Gastrocnemius medialis (tissue), 4 donors: Measurements from ENCODE around the gene KDM4C. TPM values are rescaled to one million over a fixed set of nuclear protein-coding genes. Genes with fewer than 3 reads are reported as not detected.

Source experiments
- ATAC-seq, 2 donors: fragments of 150-250 bp; one replicate each; pipeline ENCODE4 v1.9.1; 2016
- DNase-seq, 2 donors: peaks; one replicate each; pipeline ENCODE4 v3.0.0-alpha.2; 2019
- H3K27ac ChIP-seq, 4 donors: fragments of 200-600 bp; sonication (generic); 1 replicate in 1 of 4; 2 replicates in 3 of 4; pipeline ENCODE4 v1.5.1; 2016 to 2018; ENCODE audit warnings: mild to moderate bottlenecking in 2 of 4, moderate library complexity in 1 of 4
- H3K27me3 ChIP-seq, 3 donors: fragments of 200-600 bp; sonication (generic) in 2 of 3; 1 replicate in 1 of 3; 2 replicates in 2 of 3; pipeline versions ENCODE4 v1.5.1 to v1.6.0; 2016 to 2019; ENCODE audit warnings: mild to moderate bottlenecking in 1 of 3, moderate library complexity in 1 of 3
- H3K36me3 ChIP-seq, 2 donors: fragments of 200-600 bp; sonication (generic) in 1 of 2; one replicate each; pipeline ENCODE4 v1.5.1; 2017 to 2018
- H3K4me1 ChIP-seq, 2 donors: fragments of 200-600 bp; sonication (generic) in 1 of 2; one replicate each; pipeline ENCODE4 v1.5.1; 2016 to 2017; ENCODE audit warnings: mild to moderate bottlenecking in 2 of 2
- H3K4me3 ChIP-seq, 4 donors: fragments of 200-600 bp; sonication (generic) in 3 of 4; 1 replicate in 1 of 4; 2 replicates in 3 of 4; pipeline ENCODE4 v1.5.1; 2016 to 2019; ENCODE audit warnings: mild to moderate bottlenecking in 2 of 4
- H3K9me3 ChIP-seq, 3 donors: fragments of 200-600 bp; sonication (generic) in 2 of 3; 1 replicate in 1 of 3; 2 replicates in 2 of 3; pipeline ENCODE4 v1.5.1; 2016 to 2019
- POLR2A ChIP-seq, 2 donors: fragments of 450-650 bp; IDR thresholded peaks; one replicate each; pipeline ENCODE4 v1.6.1; 2017; ENCODE audit warnings: antibody characterized with exemption in 2 of 2, mild to moderate bottlenecking in 2 of 2, moderate library complexity in 2 of 2
- in situ Hi-C, 4 donors: fragments of 200-750 bp; cut with MboI; loops; one replicate each; pipeline versions ENCODE4 v1.15.0 to v1.8.0; 2017; ENCODE audit warnings: low sequenced_read_pairs in 4 of 4
- intact Hi-C: fragments of 100-400 bp; cut with DNase I; formaldehyde crosslinking; loops from one replicate; pipeline ENCODE4 v1.15.1; 2023; ENCODE audit warnings: low total_unique reads
- total RNA-seq, 4 donors: library from RNA; depleted of rRNA; stranded (reverse); fragments of >200 nt; gene quantifications; one replicate each; pipeline versions ENCODE4 v1.1.0 to v1.2.3, GENCODE V29; 2016
- TF ChIP-seq, protein P1 (sequence below), 5 experiments: fragments of 450-650 bp in 3 of 5; fragments of 200-600 bp in 2 of 5; sonication (generic) in 2 of 5; IDR thresholded peaks in 4 of 5; conservative IDR thresholded peaks in 1 of 5; 1 replicate in 4 of 5; 2 replicates in 1 of 5; pipeline ENCODE4 v1.5.1; 2016 to 2019; ENCODE audit warnings: antibody characterized with exemption in 5 of 5, mild to moderate bottlenecking in 3 of 5, moderate library complexity in 3 of 5

KDM4C gene
- total RNA-seq, 4 donors from 2014 or later = 7.7 to 23.3 (median 10.0) TPM

DNA sequence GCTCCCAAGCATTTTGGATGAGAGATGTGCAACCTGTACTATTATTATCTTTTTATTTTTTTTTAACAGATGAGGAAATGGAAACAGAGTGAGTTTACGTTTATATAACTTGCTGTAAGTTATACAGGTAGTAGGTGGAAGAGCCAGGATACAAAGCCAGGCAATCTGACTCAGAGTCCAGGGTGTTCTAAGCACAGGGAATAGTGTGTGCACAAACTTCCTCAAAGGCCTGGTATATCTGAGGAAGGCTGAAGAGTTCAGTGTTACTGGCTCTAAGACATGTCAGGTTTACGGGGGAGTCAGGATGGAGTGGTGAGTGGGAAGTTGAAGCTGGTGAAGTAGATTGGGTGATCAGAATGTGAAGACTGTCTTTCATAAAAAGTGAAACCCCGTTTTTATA, 353.6 kb downstream of the KDM4C start:
- in situ Hi-C loops = no loop called here
- TF ChIP-seq POLR2A (IDR thresholded peaks at IDR 0.05) = no peak
- TF ChIP-seq, protein P1, sequence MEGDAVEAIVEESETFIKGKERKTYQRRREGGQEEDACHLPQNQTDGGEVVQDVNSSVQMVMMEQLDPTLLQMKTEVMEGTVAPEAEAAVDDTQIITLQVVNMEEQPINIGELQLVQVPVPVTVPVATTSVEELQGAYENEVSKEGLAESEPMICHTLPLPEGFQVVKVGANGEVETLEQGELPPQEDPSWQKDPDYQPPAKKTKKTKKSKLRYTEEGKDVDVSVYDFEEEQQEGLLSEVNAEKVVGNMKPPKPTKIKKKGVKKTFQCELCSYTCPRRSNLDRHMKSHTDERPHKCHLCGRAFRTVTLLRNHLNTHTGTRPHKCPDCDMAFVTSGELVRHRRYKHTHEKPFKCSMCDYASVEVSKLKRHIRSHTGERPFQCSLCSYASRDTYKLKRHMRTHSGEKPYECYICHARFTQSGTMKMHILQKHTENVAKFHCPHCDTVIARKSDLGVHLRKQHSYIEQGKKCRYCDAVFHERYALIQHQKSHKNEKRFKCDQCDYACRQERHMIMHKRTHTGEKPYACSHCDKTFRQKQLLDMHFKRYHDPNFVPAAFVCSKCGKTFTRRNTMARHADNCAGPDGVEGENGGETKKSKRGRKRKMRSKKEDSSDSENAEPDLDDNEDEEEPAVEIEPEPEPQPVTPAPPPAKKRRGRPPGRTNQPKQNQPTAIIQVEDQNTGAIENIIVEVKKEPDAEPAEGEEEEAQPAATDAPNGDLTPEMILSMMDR (IDR thresholded peaks at IDR 0.05 in 4 of 5, conservative IDR thresholded peaks at IDR 0.05 in 1 of 5) = no peak
- no peak for ATAC-seq

DNA sequence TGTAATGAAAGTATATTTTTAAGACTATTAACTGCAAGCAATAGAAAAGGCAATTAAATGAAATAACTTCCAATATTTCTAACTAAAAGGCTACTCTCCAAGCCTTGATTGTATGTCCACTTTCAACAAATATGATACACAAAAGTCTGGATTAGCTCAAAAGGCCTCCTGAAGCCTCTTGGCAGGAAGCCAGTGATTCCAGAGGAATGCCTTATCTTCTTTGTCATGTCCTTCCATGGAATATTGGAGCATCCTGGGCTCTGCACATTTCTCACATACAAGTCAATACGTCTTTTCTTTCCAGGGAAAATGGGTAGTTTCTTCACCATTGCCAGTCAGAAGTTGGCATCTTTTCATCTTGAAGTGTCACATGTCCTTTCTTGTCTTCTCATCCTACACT, 357.8 kb downstream of the KDM4C start:
- in situ Hi-C loops = no loop called here

More for the DNA sequence above, 353.6 kb downstream of the KDM4C start:
- Histone ChIP-seq H3K4me1 (no peaks in the 10 kb centered on the region), H3K9me3 (no peaks in the 10 kb centered on the region), H3K36me3 (no peaks in the 10 kb centered on the region), H3K4me3 (no peak overlapping the region), H3K27me3 (no peaks in the 10 kb centered on the region), H3K27ac (no peak overlapping the region)
- no peak for DNase-seq
- intact Hi-C loops = no loop called here

DNA sequence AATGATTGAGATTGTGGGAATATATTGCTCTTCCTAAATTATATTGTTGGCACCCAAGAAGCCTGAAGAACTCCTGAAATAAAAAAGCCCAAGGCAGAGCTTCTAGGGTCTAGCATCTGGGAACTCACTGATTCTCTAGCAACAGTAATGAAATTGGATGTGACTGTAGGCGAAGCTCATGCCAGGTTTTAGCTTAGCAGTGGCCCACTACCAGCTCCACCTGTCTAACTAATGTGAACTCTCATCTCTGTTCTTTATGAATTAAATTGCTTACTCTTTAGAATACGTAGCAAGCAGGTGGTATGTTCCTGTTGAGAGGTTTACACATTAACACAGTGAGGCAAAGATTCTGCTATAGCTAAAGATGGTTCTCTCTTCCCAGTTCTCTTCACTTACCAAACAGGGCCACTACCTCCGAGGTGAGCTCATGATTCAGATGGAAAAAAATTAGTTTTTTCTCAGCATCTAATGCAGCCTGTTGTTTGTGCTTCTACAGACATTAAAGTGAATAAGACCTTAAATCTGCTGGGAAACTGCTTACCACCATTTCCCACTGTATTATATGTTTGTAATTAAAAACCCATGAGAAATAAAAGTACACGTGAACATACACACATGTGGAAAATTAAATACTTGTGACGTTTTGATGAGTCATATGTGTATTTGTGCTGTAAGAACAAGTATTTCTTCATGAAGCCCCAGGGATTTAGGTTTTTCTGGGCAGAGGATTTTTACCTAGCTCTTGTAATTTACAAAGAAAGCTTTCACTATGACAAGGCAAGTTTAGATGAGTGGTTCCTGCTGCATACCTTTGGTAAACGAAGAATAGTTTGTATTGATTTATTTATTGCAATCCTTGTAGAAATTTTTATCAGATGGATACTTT, 360.1 kb downstream of the KDM4C start:
- Histone ChIP-seq H3K36me3 (no peaks in the 10 kb centered on the region), H3K9me3 (no peaks in the 10 kb centered on the region), H3K27ac (no peak overlapping the region), H3K4me3 (no peak overlapping the region), H3K4me1 (peaks cover 12 to 19% of the 10 kb centered on the region in 2 donors), H3K27me3 (no peaks in the 10 kb centered on the region)
- intact Hi-C loops (no loop called here), in situ Hi-C loops (no loop called here)
- no peak for DNase-seq
- no peak for ATAC-seq
- no peak for TF ChIP-seq POLR2A (IDR thresholded peaks at IDR 0.05)
- TF ChIP-seq, protein P1 (IDR thresholded peaks at IDR 0.05 in 4 of 5, conservative IDR thresholded peaks at IDR 0.05 in 1 of 5) = no peak

More for the DNA sequence above, 357.8 kb downstream of the KDM4C start:
- no peak for DNase-seq
- ATAC-seq = no peak
- Histone ChIP-seq H3K9me3 (no peaks in the 10 kb centered on the region), H3K4me1 (peaks cover 12 to 19% of the 10 kb centered on the region in 2 donors), H3K4me3 (no peak overlapping the region), H3K27ac (no peak overlapping the region), H3K27me3 (no peaks in the 10 kb centered on the region), H3K36me3 (no peaks in the 10 kb centered on the region)
- intact Hi-C loops = no loop called here
- no peak for TF ChIP-seq POLR2A (IDR thresholded peaks at IDR 0.05)
- TF ChIP-seq, protein P1 (IDR thresholded peaks at IDR 0.05 in 4 of 5, conservative IDR thresholded peaks at IDR 0.05 in 1 of 5) = no peak

DNA sequence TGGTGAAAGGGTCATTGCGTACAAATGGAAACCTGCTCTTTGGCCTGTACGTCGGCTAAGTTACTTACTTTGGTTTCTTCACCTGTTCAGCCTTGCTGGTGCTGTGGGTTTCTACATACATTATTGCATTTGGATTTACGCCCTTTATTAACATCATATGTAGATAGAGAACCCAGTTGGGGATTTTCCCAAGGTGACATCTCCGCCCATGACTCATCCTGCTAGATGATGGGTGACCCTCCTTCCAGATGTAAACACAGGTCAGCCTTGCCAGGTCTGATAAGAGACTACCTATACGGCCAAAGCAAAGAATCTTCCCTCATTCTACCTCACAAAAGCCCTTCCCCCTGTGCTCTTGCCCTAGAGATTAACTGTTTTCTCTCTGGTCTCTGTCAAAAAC, 360.9 kb downstream of the KDM4C start:
- intact Hi-C loops = no loop called here
- Histone ChIP-seq H3K4me1 (peaks cover 12 to 19% of the 10 kb centered on the region in 2 donors), H3K27ac (no peak overlapping the region)

More for the DNA sequence above, 360.9 kb downstream of the KDM4C start:
- H3K27me3 ChIP-seq = no peaks in the 10 kb centered on the region
- no peak for ATAC-seq
- no peaks in the 10 kb centered on the region for H3K36me3 ChIP-seq
- H3K9me3 ChIP-seq = no peaks in the 10 kb centered on the region
- H3K4me3 ChIP-seq = no peak overlapping the region
- in situ Hi-C loops = no loop called here
- no peak for DNase-seq
- no peak for TF ChIP-seq POLR2A (IDR thresholded peaks at IDR 0.05)
- TF ChIP-seq, protein P1 (IDR thresholded peaks at IDR 0.05 in 4 of 5, conservative IDR thresholded peaks at IDR 0.05 in 1 of 5) = no peak
